ENCODE results near the gene HADHB.

DNA sequence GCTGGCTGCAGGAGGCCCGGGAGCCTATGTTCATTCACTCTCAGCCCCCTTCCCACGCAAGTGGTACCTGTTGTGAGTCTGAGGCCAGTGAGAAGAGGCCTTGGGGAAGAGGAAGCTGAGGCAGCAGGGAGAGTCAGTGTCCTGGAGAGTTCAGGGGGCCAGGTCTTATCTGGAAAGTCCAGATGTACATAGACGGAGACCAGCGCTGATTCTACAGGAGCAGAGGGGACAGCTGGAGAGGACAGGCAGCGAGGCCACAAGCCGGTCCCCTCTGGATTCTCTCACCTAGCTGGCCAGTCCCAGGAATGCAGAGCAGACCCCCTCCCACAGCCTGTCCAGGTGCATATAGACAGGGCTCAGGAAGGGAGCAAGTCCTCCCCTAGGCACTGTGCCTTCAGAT lies 72.1 kb downstream of the HADHB start:
- TF ChIP-seq, protein P1, sequence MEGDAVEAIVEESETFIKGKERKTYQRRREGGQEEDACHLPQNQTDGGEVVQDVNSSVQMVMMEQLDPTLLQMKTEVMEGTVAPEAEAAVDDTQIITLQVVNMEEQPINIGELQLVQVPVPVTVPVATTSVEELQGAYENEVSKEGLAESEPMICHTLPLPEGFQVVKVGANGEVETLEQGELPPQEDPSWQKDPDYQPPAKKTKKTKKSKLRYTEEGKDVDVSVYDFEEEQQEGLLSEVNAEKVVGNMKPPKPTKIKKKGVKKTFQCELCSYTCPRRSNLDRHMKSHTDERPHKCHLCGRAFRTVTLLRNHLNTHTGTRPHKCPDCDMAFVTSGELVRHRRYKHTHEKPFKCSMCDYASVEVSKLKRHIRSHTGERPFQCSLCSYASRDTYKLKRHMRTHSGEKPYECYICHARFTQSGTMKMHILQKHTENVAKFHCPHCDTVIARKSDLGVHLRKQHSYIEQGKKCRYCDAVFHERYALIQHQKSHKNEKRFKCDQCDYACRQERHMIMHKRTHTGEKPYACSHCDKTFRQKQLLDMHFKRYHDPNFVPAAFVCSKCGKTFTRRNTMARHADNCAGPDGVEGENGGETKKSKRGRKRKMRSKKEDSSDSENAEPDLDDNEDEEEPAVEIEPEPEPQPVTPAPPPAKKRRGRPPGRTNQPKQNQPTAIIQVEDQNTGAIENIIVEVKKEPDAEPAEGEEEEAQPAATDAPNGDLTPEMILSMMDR (IDR thresholded peaks at IDR 0.05): no peak
- TF ChIP-seq POLR2A (IDR thresholded peaks at IDR 0.05): no peak

All from esophagus squamous epithelium (tissue), 4 donors.